Activated B cell treated with CpG ODN at 0.5 μM for 24 hours (primary cell): ENCODE results near the gene IDH3A. TPM values are rescaled to one million over a fixed set of nuclear protein-coding genes. Genes with fewer than 3 reads are reported as not detected.

ENCODE experiments used
- ATAC-seq: fragments of 200-7000 bp; cut with Tn5 transposase; one replicate; pipeline ENCODE4 v1.10.0; 2021; ENCODE audit warnings: low read depth, mild to moderate bottlenecking, moderate library complexity
- CTCF ChIA-PET: fragments of 350-600 bp; sonication (Branson Sonifier 250); formaldehyde crosslinking; loops from one replicate; lab custom pipeline; 2021; ENCODE audit warnings: antibody characterized with exemption; lab: Charles Lee
- POLR2A ChIA-PET: fragments of 350-600 bp; sonication (Branson Sonifier 250); formaldehyde crosslinking; loops from one replicate; lab custom pipeline; 2021; ENCODE audit warnings: antibody characterized with exemption; lab: Charles Lee
- DNase-seq: peaks from one replicate; pipeline ENCODE4 v3.0.0; 2022
- H3K27ac Mint-ChIP-seq: one replicate; pipeline ENCODE4 v1.8.0; 2020; ENCODE audit warnings: mixed read lengths
- H3K27me3 Mint-ChIP-seq: one replicate; pipeline ENCODE4 v1.8.0; 2021; ENCODE audit warnings: mixed read lengths
- H3K36me3 Mint-ChIP-seq: one replicate; pipeline ENCODE4 v1.8.0; 2021; ENCODE audit warnings: low read depth, mixed read lengths
- H3K4me1 Mint-ChIP-seq: one replicate; pipeline ENCODE4 v1.8.0; 2021; ENCODE audit warnings: mixed read lengths
- H3K4me3 Mint-ChIP-seq: one replicate; pipeline ENCODE4 v1.8.0; 2020; ENCODE audit warnings: mild to moderate bottlenecking, mixed read lengths
- H3K9me3 Mint-ChIP-seq: one replicate; pipeline ENCODE4 v1.8.0; 2020; ENCODE audit warnings: mixed read lengths
- intact Hi-C: fragments of 100-400 bp; cut with micrococcal nuclease; formaldehyde crosslinking; loops from one replicate; pipeline ENCODE4 v1.15.1; 2024
- total RNA-seq: library from RNA; stranded (reverse); gene quantifications from 2 replicates; pipeline ENCODE4 v1.2.3, GENCODE V29; 2022
- TF ChIP-seq, protein P1 (sequence below): fragments of 200-600 bp; IDR thresholded peaks from one replicate; pipeline ENCODE4 v1.8.0; 2022; ENCODE audit warnings: antibody characterized with exemption, mild to moderate bottlenecking

Gene IDH3A
- total RNA-seq, 1 donor from 2014 or later = 124 TPM

DNA sequence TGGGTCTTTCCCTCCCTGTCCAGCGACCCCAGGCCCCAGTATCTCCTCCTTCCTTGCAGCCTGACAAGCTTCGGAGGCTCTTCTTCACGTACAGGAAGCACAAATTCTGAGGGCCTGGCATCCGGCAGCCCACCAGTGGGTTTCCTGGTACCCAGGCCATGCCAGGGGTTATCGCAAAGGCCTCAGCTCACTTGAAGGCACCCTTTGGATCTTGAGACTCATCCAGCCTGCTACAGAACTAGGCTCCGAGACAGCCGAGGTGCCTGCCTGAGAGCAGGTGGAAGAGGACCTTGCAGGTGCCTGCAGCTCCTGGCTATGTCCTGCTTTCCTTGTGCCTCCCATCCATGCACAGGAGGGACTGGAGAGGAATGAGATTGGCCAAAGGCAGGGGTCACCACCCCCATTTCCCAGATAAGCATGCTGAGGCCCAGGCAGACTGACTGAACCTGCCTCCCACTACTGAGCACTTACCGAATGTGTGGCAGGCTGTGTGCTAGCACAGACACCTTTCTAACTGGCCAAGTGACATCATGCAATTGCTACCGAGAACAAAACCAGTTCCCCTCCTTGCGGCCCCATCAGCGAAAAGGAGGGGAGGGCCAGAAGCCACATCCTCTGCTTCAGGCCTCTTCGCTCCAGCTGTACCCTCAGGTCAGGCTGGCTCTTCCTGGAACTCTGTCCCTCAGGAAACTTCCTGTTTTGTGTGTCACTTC is 45.6 kb upstream of the IDH3A start:
- Mint-ChIP-seq H3K4me1 (no peaks in the 10 kb centered on the region), H3K4me3 (no peak overlapping the region)
- no peak for ATAC-seq

DNA sequence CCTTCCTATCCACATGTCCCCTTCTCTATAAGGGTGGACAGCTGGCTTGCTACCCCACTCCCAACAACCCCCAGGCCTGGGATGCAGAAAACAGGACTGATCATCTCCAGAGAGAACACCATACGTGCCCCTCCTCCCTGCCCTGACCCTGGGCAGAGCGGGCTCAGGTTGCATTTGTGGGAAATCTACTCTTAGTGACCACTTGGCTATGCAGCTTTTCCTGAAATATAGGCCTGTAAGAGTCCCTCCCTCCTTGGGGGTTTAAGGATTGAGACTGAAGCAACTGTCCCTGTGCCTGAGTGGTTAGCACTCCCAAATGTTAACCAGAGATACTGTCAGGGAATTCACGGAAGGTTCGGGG is 45.1 kb upstream of the IDH3A start:
- ChIA-PET POLR2A (no interaction called here), CTCF (interaction anchor here (0.6 kb wide), 1 partner anchor 104 kb away, joined by 3 read pairs; no protein-coding TSS in a partner anchor)
- no peaks in the 10 kb centered on the region for H3K4me1 Mint-ChIP-seq
- DNase-seq (no peak), ATAC-seq (no peak)
- H3K27me3 Mint-ChIP-seq = no peaks in the 10 kb centered on the region
- no peak overlapping the region for H3K27ac Mint-ChIP-seq
- no peak overlapping the region for H3K4me3 Mint-ChIP-seq
- TF ChIP-seq, protein P1, sequence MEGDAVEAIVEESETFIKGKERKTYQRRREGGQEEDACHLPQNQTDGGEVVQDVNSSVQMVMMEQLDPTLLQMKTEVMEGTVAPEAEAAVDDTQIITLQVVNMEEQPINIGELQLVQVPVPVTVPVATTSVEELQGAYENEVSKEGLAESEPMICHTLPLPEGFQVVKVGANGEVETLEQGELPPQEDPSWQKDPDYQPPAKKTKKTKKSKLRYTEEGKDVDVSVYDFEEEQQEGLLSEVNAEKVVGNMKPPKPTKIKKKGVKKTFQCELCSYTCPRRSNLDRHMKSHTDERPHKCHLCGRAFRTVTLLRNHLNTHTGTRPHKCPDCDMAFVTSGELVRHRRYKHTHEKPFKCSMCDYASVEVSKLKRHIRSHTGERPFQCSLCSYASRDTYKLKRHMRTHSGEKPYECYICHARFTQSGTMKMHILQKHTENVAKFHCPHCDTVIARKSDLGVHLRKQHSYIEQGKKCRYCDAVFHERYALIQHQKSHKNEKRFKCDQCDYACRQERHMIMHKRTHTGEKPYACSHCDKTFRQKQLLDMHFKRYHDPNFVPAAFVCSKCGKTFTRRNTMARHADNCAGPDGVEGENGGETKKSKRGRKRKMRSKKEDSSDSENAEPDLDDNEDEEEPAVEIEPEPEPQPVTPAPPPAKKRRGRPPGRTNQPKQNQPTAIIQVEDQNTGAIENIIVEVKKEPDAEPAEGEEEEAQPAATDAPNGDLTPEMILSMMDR = no peak
- H3K9me3 Mint-ChIP-seq = no peaks in the 10 kb centered on the region
- no peaks in the 10 kb centered on the region for H3K36me3 Mint-ChIP-seq
- intact Hi-C loops = no loop called here

More for the DNA sequence above, 45.6 kb upstream of the IDH3A start:
- no peaks in the 10 kb centered on the region for H3K9me3 Mint-ChIP-seq
- H3K27me3 Mint-ChIP-seq = no peaks in the 10 kb centered on the region
- no peak for DNase-seq
- intact Hi-C loops = no loop called here
- ChIA-PET POLR2A (no interaction called here), CTCF (no interaction called here)
- no peak overlapping the region for H3K27ac Mint-ChIP-seq
- no peaks in the 10 kb centered on the region for H3K36me3 Mint-ChIP-seq
- TF ChIP-seq, protein P1 = no peak

DNA sequence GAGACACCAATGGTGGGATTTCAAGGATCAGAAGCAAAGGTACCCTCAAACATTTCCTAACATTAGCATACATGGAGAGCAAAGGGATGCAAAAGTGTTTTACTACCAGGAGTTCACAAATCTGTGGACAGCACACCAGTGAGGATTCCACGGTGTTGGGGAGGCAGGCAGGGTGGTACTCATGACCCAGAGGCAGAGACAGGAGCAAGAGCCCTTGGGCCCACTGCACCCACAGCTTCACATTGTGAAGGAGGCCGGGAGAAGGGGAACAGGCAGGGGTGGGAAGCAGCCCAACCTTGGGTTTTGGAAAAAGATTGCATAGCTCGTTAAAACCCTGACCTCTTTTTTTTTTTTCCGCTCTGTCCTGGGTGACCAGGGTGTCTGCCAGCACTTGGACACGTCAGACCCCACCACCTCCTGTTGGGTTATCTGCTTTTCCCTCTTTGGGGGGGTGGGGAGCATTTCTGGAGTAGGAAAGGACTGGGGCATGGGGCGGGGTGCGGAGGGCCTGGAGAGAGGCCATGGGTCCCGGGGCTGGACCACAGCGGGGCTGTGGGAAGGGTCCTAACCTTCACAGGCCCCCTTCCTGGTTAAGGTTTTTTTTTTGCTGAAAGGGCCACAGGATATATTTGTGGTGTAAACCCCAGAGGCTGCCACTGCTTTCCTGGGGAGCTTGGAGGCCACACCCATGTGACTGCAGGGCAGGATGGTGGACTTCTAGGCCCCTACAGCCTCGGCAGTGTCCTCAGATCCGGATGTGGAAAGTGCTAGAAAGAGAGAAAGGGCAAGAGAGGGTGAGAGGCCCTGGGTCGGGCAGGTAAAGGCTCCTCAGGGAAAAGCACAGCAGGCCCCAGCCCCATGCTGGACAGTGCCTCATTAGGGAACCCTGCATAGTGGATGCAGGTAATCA is 44.3 kb upstream of the IDH3A start:
- no peak for ATAC-seq
- POLR2A ChIA-PET = no interaction called here
- H3K4me1 Mint-ChIP-seq = no peaks in the 10 kb centered on the region

DNA sequence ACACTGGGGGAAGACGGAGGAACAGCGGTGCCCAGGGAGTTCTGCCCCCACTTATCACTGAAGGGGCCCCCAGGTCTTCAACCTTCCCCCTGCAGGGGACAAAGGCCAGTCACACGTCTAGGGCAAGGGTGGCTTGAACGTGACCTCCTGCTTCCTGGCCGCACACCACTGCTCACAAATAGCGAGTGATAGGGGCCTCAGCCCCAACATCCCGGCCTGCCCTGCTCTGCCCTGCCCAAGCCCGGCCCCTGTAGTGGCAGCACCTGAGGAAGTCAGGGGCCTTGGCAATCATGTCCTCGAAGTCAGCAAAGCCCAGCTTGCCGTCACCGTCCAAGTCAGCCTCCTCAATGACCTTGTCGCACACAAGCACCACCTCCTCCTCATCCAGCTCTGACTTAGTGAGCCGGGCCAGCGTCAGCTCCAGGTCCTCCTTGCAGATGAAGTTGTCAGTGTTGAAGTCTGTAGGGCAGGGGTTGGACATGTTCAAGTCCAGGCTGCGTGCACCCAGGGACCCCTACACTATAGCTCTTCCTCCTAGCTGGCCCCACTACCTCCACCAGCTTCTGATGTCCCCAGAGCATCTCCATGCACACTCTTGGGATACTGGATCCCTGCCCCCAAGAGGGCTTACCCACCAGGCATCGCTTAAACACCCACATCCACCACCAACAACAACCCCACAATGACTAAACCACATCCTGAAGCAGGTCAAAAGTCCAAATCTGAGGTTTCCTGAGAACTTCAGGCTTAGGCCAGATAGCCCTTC is 43.5 kb upstream of the IDH3A start:
- H3K36me3 Mint-ChIP-seq = no peaks in the 10 kb centered on the region
- H3K9me3 Mint-ChIP-seq = no peaks in the 10 kb centered on the region
- no peaks in the 10 kb centered on the region for H3K4me1 Mint-ChIP-seq
- intact Hi-C loops = no loop called here
- ATAC-seq = no peak
- TF ChIP-seq, protein P1 = no peak
- no peaks in the 10 kb centered on the region for H3K27me3 Mint-ChIP-seq
- DNase-seq = no peak
- ChIA-PET POLR2A (no interaction called here), CTCF (interaction anchor here (8.8 kb wide), 1 partner anchor 139 kb away, joined by 157 read pairs; no protein-coding TSS in a partner anchor)
- no peak overlapping the region for H3K27ac Mint-ChIP-seq
- no peak overlapping the region for H3K4me3 Mint-ChIP-seq

More for the DNA sequence above, 44.3 kb upstream of the IDH3A start:
- H3K36me3 Mint-ChIP-seq = no peaks in the 10 kb centered on the region
- no peaks in the 10 kb centered on the region for H3K27me3 Mint-ChIP-seq
- no peak overlapping the region for H3K27ac Mint-ChIP-seq
- H3K4me3 Mint-ChIP-seq = no peak overlapping the region
- no peaks in the 10 kb centered on the region for H3K9me3 Mint-ChIP-seq
- intact Hi-C loops = no loop called here
- CTCF ChIA-PET = interaction anchor here (0.6 to 8.8 kb wide), 2 partner anchors 105 to 138 kb away, joined by 3 to 157 read pairs; no protein-coding TSS in a partner anchor
- TF ChIP-seq, protein P1 = no peak
- no peak for DNase-seq
